Tibial nerve (tissue), 4 donors: ENCODE data around the gene SFXN5.

Source experiments
- CTCF ChIP-seq, 5 experiments: fragments of 200-600 bp in 3 of 5; fragments of 450-650 bp in 2 of 5; sonication (generic) in 3 of 5; IDR thresholded peaks; one replicate each; pipeline ENCODE4 v1.5.1; 2016 to 2019; ENCODE audit warnings: antibody characterized with exemption in 5 of 5, mild to moderate bottlenecking in 3 of 5, moderate library complexity in 2 of 5
- EP300 ChIP-seq, 2 donors: sonication (generic); formaldehyde crosslinking; IDR thresholded peaks; one replicate each; pipeline ENCODE4 v1.6.1; 2017; ENCODE audit warnings: antibody characterized with exemption in 2 of 2, mild to moderate bottlenecking in 1 of 2

DNA sequence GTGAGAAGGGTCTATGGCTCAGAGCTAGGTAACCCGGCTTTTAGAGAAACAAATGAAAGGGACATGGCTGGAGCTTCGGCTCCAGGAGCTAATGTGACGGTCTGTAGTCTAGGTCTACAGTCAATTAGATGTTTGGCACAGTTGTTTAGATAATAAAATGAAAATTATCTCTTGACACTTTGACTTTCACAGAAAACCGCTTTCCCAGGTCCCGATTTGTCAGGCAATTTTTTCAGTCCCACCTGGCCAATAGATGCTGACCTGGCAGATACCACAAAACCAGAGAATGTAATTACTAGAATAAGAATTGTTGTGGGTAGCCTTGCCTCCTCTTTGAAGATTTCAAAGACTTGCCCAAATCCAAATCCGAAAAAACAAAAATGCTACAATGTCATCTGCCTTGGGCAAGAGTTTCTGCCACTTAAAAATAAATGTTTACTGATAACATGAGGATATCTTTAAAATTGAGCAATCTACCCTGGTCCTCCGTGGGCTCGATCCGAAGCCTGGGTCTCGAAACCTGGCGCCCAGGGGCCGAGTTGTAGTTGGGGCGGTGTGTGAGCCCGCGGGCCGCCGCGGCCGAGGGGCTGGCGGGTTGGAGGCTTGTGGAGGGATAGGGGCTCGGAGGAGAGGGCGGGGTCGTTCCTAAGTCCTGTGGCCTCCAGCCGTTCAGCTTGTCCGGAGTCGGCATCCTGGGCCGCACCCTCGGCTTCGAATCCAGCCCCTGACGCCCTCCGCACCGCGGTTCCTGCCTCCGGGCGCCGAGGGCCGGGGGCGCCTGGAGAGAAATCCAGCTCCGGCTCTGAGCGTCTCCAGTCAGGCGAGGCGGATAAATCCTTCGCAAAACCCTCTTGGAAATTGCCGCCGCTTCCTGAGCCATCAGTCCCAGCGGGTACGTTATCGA lies 151.8 kb downstream of the SFXN5 start:
- TF ChIP-seq CTCF (IDR thresholded peaks at IDR 0.05) (no peak), EP300 (IDR thresholded peaks at IDR 0.05) (peak in 1 of 2 donors; percentile 23)
